ENCODE results near the gene HS3ST4. TPM values are rescaled to one million over a fixed set of nuclear protein-coding genes. Genes with fewer than 3 reads are reported as not detected.

Gene HS3ST4
- polyA plus RNA-seq, 1 experiment = not detected

GRCh38 chr16:25941800-25942499 is 250.2 kb downstream of the HS3ST4 start:
- no peaks in the 10 kb centered on the region for H3K27me3 ChIP-seq (ENCODE audit: control insufficient read depth, insufficient read depth, low read length)
- no peak for DNase-seq (ENCODE audit: low read depth)
- TF ChIP-seq, protein P1, sequence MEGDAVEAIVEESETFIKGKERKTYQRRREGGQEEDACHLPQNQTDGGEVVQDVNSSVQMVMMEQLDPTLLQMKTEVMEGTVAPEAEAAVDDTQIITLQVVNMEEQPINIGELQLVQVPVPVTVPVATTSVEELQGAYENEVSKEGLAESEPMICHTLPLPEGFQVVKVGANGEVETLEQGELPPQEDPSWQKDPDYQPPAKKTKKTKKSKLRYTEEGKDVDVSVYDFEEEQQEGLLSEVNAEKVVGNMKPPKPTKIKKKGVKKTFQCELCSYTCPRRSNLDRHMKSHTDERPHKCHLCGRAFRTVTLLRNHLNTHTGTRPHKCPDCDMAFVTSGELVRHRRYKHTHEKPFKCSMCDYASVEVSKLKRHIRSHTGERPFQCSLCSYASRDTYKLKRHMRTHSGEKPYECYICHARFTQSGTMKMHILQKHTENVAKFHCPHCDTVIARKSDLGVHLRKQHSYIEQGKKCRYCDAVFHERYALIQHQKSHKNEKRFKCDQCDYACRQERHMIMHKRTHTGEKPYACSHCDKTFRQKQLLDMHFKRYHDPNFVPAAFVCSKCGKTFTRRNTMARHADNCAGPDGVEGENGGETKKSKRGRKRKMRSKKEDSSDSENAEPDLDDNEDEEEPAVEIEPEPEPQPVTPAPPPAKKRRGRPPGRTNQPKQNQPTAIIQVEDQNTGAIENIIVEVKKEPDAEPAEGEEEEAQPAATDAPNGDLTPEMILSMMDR (IDR thresholded peaks at IDR 0.05; ENCODE audit: insufficient read depth, low read depth, low read length) = no peak
- POLR2A ChIA-PET = no interaction called here
- H3K36me3 ChIP-seq (ENCODE audit: control insufficient read depth, insufficient read depth, low read length) = no peaks in the 10 kb centered on the region
- H3K4me3 ChIP-seq (ENCODE audit: low read depth, low read length) = no peak overlapping the region
- CTCF ChIA-PET = no interaction called here

- POLR2A ChIA-PET = no interaction called here
- no peak for DNase-seq (ENCODE audit: low read depth)
These were observed 259.0 kb downstream of the HS3ST4 start for GRCh38 chr16:25950586-25951281.

DNA sequence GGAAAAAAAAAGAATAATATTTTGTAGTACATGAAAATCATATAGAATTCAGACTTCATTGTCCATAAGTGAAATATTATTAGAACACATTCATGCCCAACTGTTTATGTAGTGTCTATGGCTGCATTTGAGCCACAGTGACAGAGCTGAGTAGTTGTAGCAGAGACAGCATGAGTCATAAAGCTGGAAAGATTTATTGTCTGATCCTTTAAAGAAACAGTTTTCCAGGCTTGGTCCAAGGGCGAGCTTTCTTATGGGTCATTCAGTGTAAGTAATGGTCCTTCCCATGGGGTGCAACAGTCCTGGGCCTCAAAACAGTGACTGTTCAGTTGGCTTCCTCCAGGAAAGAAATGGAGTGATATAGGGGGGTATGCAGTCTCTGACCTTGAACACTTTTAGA is 260.2 kb downstream of the HS3ST4 start:
- no peaks in the 10 kb centered on the region for H3K27me3 ChIP-seq (ENCODE audit: control insufficient read depth, insufficient read depth, low read length)
- no peak for DNase-seq (ENCODE audit: low read depth)
- H3K36me3 ChIP-seq (ENCODE audit: control insufficient read depth, insufficient read depth, low read length) = no peaks in the 10 kb centered on the region
- no peak overlapping the region for H3K4me3 ChIP-seq (ENCODE audit: low read depth, low read length)
- TF ChIP-seq, protein P1 (IDR thresholded peaks at IDR 0.05; ENCODE audit: insufficient read depth, low read depth, low read length) = no peak
- POLR2A ChIA-PET = no interaction called here
- CTCF ChIA-PET = no interaction called here

More at GRCh38 chr16:25950586-25951281, 259.0 kb downstream of the HS3ST4 start:
- TF ChIP-seq, protein P1 (IDR thresholded peaks at IDR 0.05; ENCODE audit: insufficient read depth, low read depth, low read length) = no peak
- Histone ChIP-seq H3K36me3 (ENCODE audit: control insufficient read depth, insufficient read depth, low read length) (no peaks in the 10 kb centered on the region), H3K27me3 (ENCODE audit: control insufficient read depth, insufficient read depth, low read length) (no peaks in the 10 kb centered on the region), H3K4me3 (ENCODE audit: low read depth, low read length) (no peak overlapping the region)
- CTCF ChIA-PET = no interaction called here

DNA sequence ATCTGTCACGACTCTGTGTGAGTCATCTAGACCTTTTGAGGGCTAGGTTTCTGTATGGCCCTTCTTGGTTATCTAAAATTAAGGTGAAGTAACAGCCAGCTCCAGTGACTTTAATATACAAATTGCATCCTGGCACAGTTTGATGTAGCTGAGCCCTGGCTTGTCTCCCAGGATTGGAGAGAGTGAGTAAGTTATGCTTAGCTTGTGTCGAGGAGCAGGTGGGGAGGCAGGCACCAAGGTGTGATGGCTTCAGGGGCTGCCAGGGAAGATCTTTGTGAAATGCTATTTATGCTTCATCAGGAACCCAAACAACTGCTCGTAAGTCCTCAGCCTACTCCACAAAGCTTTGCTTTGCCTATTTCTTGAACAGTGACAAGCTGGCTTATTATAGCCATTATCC is 261.2 kb downstream of the HS3ST4 start:
- CTCF ChIA-PET = no interaction called here
- DNase-seq (ENCODE audit: low read depth) = no peak
- TF ChIP-seq, protein P1 (IDR thresholded peaks at IDR 0.05; ENCODE audit: insufficient read depth, low read depth, low read length) = no peak
- H3K27me3 ChIP-seq (ENCODE audit: control insufficient read depth, insufficient read depth, low read length) = no peaks in the 10 kb centered on the region
- POLR2A ChIA-PET = no interaction called here
- H3K4me3 ChIP-seq (ENCODE audit: low read depth, low read length) = no peak overlapping the region
- H3K36me3 ChIP-seq (ENCODE audit: control insufficient read depth, insufficient read depth, low read length) = no peaks in the 10 kb centered on the region

DNA sequence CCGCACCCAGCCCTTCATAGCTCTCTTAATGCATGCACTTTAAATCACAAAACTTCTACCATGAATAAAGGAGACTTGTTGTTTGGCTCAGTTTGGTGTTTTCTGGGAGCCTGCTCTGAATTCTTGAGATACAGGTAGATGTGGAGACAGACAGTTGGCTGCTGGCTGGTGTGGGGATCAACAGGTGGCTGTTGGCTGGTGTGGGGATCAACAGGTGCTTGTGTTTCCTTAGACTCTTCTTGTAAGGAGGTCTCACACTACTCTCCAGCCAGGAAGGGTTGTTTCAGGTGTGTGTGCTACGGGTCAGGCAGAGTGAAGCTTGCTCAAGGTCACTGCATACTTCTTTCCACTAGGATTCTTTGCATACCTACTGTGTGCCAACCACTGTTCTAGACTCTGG is 265.9 kb downstream of the HS3ST4 start:
- TF ChIP-seq, protein P1 (IDR thresholded peaks at IDR 0.05; ENCODE audit: insufficient read depth, low read depth, low read length) = no peak
- ChIA-PET CTCF (no interaction called here), POLR2A (no interaction called here)
- Histone ChIP-seq H3K36me3 (ENCODE audit: control insufficient read depth, insufficient read depth, low read length) (no peaks in the 10 kb centered on the region), H3K4me3 (ENCODE audit: low read depth, low read length) (no peak overlapping the region), H3K27me3 (ENCODE audit: control insufficient read depth, insufficient read depth, low read length) (no peaks in the 10 kb centered on the region)
- DNase-seq (ENCODE audit: low read depth) = no peak

Measured in BJ (cell line).